ENCODE measurements around the gene LMNTD2.

- TF ChIP-seq CREB1 (IDR thresholded peaks at IDR 0.05; ENCODE audit: low read depth) (no peak), EP300 (IDR thresholded peaks at IDR 0.05; ENCODE audit: borderline replicate concordance) (no peak), RAD21 (IDR thresholded peaks at IDR 0.05; ENCODE audit: low read depth) (no peak), TCF12 (IDR thresholded peaks at IDR 0.05; ENCODE audit: low read depth) (no peak), MAX (IDR thresholded peaks at IDR 0.05) (no peak), TAF1 (IDR thresholded peaks at IDR 0.05; ENCODE audit: low read depth) (no peak), USF1 (IDR thresholded peaks at IDR 0.05) (no peak), CEBPB (IDR thresholded peaks at IDR 0.05) (no peak), TEAD4 (IDR thresholded peaks at IDR 0.05) (no peak), FOXM1 (IDR thresholded peaks at IDR 0.05; ENCODE audit: borderline replicate concordance, low read depth) (no peak), NFIC (IDR thresholded peaks at IDR 0.05) (no peak)
Observed at GRCh38 chr11:537622-538430, 22.7 kb downstream of the LMNTD2 start.
